ENCODE results near the gene SNAP25. TPM values are rescaled to one million over a fixed set of nuclear protein-coding genes. Genes with fewer than 3 reads are reported as not detected.

SNAP25 gene
- total RNA-seq, 4 donors from 2014 or later, result 5.3 to 28.3 (median 22.9) TPM

DNA sequence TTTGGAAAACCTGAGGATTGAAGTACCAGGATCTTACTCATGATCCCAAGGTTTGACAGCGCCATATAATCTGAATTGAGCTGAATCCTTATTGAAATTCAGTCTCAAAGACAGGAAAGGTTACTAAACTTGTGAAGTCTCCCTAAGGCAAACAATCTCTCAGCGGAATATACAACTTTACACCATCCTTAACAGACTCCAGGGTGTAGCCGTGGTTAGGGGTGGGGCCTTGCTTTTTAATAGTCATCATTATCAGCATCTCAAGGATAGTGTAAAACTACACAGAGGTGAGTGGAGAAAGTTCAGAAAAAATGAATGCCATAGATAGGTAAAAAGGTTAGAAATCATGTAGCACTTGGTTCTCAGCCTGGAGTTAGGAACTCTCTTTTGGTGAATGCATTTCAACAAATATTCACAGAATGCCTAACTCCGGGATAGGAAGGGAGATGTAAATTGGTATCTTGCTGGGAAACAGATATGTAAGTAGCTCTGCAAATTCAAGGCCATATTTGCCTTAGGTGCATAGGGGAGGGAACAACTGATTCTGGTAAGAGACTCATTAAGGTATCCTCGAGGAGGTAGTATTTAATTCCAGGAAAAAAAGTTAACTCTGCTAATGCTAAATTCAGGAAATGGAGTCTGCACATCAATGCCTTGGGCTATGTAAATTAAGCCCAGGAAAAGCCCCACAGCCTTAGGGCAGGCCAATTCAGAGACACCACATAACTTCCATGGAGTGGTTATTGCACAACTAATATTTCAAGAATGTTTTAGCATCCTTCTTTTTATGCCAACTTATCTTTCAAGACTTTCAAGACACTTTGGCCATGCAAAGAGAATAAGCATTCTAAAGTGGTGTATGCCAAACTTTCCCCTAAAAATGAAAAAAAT is 61.6 kb downstream of the SNAP25 start:
- no peak overlapping the region for H3K4me3 ChIP-seq

DNA sequence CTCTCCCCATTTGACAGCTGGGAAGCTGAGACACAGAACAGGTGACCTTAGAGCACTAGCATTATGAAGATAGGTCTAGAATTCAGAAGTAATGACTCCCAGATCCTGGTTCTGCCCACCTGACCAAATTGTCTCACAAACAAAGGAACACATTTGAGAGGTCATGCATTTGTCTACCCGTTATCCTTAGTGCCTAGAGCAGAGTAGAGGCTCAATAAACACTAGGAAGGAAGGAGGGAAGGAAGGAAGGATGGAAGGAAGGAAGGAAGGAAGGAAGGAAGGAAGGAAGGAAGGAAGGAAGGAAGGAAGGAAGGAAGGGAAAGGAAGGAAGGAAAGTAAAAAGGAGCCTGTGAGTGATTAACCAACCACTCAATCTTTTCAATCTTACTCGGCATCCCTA is 63.3 kb downstream of the SNAP25 start:
- no peaks in the 10 kb centered on the region for H3K27me3 ChIP-seq
- intact Hi-C loops (cut with DNase I; ENCODE audit: low total_unique reads), result no loop called here

More for the DNA sequence above, 61.6 kb downstream of the SNAP25 start:
- TF ChIP-seq, protein P1, sequence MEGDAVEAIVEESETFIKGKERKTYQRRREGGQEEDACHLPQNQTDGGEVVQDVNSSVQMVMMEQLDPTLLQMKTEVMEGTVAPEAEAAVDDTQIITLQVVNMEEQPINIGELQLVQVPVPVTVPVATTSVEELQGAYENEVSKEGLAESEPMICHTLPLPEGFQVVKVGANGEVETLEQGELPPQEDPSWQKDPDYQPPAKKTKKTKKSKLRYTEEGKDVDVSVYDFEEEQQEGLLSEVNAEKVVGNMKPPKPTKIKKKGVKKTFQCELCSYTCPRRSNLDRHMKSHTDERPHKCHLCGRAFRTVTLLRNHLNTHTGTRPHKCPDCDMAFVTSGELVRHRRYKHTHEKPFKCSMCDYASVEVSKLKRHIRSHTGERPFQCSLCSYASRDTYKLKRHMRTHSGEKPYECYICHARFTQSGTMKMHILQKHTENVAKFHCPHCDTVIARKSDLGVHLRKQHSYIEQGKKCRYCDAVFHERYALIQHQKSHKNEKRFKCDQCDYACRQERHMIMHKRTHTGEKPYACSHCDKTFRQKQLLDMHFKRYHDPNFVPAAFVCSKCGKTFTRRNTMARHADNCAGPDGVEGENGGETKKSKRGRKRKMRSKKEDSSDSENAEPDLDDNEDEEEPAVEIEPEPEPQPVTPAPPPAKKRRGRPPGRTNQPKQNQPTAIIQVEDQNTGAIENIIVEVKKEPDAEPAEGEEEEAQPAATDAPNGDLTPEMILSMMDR (IDR thresholded peaks at IDR 0.05), result no peak
- TF ChIP-seq POLR2A (IDR thresholded peaks at IDR 0.05), result no peak
- H3K27me3 ChIP-seq, result no peaks in the 10 kb centered on the region
- H3K27ac ChIP-seq, result no peak overlapping the region
- H3K36me3 ChIP-seq, result no peaks in the 10 kb centered on the region
- no peaks in the 10 kb centered on the region for H3K9me3 ChIP-seq
- intact Hi-C loops (cut with DNase I; ENCODE audit: low total_unique reads), result no loop called here
- DNase-seq, result no peak
- no peaks in the 10 kb centered on the region for H3K4me1 ChIP-seq

DNA sequence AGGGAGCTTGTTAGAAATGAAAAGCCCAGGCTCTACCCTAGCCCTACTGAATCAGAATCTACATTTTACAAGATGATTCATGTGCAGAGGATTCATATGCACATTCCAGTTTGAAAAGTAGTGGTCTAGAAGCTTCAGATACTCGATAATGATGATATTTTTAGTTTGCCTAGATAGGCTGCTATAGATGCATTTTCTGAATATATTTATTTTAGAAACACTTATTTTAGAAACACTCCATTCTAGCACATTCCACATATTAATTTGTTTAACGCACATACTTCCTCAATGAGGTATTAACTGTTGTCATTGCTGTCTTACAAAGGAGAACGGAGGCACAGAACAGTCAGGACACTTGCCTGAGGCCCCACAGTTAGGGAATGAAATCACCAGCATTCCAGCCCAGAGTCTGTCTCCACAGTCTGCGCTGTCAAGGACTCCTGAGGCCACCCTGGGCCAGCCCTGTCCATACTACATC is 64.4 kb downstream of the SNAP25 start:
- intact Hi-C loops (cut with DNase I; ENCODE audit: low total_unique reads), result no loop called here
- Histone ChIP-seq H3K9me3 (no peaks in the 10 kb centered on the region), H3K27ac (no peak overlapping the region), H3K27me3 (no peaks in the 10 kb centered on the region), H3K4me3 (no peak overlapping the region), H3K4me1 (no peaks in the 10 kb centered on the region), H3K36me3 (no peaks in the 10 kb centered on the region)
- TF ChIP-seq, protein P1 (IDR thresholded peaks at IDR 0.05), result no peak
- no peak for TF ChIP-seq POLR2A (IDR thresholded peaks at IDR 0.05)
- DNase-seq, result no peak

More for the DNA sequence above, 63.3 kb downstream of the SNAP25 start:
- no peaks in the 10 kb centered on the region for H3K4me1 ChIP-seq
- H3K27ac ChIP-seq, result no peak overlapping the region
- DNase-seq, result no peak
- H3K4me3 ChIP-seq, result no peak overlapping the region
- no peaks in the 10 kb centered on the region for H3K36me3 ChIP-seq
- H3K9me3 ChIP-seq, result no peaks in the 10 kb centered on the region
- TF ChIP-seq, protein P1 (IDR thresholded peaks at IDR 0.05), result no peak
- no peak for TF ChIP-seq POLR2A (IDR thresholded peaks at IDR 0.05)

DNA sequence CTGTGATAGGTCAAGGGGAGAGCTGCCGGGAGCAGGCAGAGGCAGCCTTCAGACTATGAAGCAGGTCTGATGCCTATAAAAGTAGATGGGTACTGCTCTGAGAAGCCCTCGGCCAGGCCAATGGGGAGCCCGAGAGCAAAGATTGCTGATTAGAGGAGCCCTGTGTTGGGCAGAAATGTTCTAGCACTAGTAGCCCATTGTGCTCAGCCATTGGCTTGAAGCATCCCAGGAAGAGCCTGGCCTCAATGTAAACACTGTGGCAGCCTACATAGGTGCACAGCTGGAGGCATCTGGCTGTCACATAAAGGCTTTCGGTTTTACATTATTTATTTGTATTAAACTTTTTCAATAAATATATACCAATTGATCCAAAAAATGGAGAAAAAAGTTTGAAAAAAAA is 67.7 kb downstream of the SNAP25 start:
- Histone ChIP-seq H3K4me1 (no peaks in the 10 kb centered on the region), H3K36me3 (no peaks in the 10 kb centered on the region), H3K27me3 (no peaks in the 10 kb centered on the region), H3K27ac (no peak overlapping the region), H3K4me3 (no peak overlapping the region), H3K9me3 (no peaks in the 10 kb centered on the region)
- TF ChIP-seq, protein P1 (IDR thresholded peaks at IDR 0.05), result no peak
- no peak for TF ChIP-seq POLR2A (IDR thresholded peaks at IDR 0.05)
- no peak for DNase-seq
- intact Hi-C loops (cut with DNase I; ENCODE audit: low total_unique reads), result no loop called here

DNA sequence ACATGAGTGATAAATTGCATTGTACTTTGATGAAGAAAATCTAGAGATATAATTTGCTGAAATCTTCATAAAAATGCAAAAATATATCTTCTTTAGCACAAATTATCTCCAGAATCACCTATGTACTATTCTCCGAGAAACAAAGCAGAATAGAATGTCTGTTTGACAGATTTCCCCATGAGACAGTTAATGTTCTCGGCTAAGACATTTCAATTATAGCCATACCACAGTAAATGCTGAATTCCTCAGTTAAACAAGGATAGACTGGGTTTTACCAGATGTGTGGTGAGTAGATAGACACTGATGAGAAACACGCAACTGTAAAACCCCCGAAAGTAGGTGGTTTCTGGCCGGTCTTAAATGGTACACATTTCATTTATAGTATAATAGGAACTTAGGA is 69.8 kb downstream of the SNAP25 start:
- H3K36me3 ChIP-seq, result no peaks in the 10 kb centered on the region
- H3K4me1 ChIP-seq, result no peaks in the 10 kb centered on the region
- no peak overlapping the region for H3K4me3 ChIP-seq
- no peak for DNase-seq
- intact Hi-C loops (cut with DNase I; ENCODE audit: low total_unique reads), result no loop called here
- TF ChIP-seq, protein P1 (IDR thresholded peaks at IDR 0.05), result no peak
- TF ChIP-seq POLR2A (IDR thresholded peaks at IDR 0.05), result no peak
- H3K27me3 ChIP-seq, result no peaks in the 10 kb centered on the region
- H3K9me3 ChIP-seq, result no peaks in the 10 kb centered on the region
- no peak overlapping the region for H3K27ac ChIP-seq
